GM18505 (cell line): Measurements from ENCODE around the gene ELP4.
A peak's percentile ranks its signal among the peaks of the same experiment; 100 is the strongest.

ENCODE experiments used
- ATAC-seq: cut with Tn5 transposase; IDR thresholded peaks from one replicate; pipeline ENCODE4 v1.9.1; 2021; ENCODE audit not compliant: unreplicated experiment
- POLR2A ChIP-seq: IDR thresholded peaks from 4 replicates; pipeline ENCODE4 v1.6.1; 2011; ENCODE audit warnings: borderline replicate concordance; ENCODE audit not compliant: insufficient read depth, insufficient read length; ENCODE audit errors: extremely low read depth

Gene ELP4

DNA sequence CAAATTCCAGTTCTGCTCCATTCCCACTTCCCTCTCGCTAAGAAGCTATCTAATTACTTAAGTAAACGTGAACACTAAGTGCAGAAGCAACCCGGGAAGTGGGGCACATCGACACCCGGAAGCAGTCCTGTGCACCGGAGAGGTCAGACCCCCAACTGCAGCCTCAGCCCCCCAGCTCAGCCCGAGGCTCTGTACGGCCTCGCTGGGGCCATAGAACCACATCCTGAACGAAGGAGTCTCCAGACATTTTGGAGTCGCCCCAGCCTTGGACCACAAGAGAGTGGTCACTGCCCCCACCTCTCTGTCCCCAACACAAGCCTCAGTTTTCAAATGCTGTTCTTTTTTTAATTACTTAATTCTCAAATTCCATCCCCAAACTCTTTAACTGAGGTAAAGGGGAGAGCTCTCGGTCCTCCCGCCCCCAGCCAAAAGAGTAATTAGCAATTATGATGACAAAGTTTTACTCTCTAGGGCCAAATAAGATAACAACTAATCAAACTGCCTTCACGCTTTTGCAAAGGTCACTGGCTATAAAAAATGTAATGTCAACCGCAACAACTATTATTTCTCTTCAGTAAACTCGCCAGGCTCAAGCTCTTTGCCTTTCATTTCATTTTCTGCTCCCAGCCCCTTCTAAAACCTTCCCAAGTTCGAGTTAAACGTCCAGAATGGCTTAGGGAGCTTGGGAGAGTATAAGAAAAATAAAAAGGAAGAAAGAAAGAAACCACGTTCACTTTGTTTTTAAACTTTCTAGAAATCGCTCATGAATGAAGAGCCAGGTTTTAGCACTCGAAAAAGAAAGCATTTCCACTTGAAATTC, 299.4 kb downstream of the ELP4 start:
- no peak for ATAC-seq
- TF ChIP-seq POLR2A = no peak

DNA sequence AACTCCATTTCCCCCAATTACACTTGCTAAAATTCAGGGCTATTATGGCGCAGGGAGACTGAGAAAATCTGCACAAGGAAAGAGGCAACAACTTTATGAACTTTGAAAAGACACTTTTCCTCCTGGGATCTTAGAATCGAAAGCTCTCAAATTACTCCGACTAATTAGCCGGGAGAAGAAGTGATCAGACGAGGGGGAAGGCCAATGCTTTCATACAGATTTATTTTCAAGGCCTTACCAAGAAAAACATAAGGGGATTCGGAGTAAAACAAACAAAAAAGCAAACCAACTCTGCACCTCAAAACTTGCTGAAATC, 299.9 kb downstream of the ELP4 start:
- no peak for TF ChIP-seq POLR2A
- ATAC-seq = no peak

GRCh38 chr11:31809857-31810778, 300.6 kb downstream of the ELP4 start:
- ATAC-seq = no peak
- TF ChIP-seq POLR2A = no peak

DNA sequence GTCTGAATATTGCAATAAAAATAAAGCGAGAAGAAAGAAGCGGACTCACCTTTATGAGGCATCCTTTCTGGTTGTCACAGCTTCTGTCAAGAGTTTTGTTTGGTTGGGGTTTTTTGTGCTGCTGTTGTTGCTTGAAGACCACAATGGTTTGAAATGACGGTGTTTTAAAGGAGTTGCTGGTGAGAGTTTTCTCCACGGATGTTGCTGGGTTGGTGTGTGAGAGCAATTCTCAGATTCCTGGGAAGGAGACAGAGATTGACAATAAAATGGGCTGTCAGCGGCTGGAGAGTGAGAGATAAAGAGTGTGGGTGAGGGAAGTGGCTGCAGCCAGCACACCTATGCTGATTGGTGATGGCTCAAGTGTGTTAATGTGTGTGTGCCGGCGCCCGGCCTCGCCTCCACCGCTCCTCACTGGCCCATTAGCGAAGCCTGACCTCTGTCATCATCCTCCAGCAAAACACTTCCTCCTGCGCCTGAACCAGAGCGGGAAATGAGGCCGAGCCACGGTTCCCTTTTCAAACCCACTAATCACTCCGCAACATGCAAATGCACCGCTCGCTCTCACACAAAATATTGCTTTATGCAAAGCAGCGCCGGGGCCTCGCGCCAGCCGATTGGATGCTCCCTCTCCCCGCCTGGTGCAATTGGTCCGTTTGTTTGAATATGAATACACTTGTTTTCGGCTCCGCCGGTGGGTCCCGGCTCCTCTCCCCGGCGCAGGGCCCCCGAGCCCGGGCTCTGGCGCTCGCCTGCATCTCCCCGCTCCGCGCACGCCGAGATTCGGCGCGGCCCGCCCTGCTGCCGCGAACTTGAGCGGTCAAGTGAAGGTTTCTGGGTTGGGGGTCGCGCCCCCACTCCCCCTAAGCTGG, 301.4 kb downstream of the ELP4 start, which contains the start of gene PAX6:
Gene PAX6, minus strand, starts transcription at position 544 of the 869 bp plus-strand sequence. CDS start 4,911 bp downstream, outside the sequence.
- no peak for TF ChIP-seq POLR2A
- peak; percentile 65 for ATAC-seq

GRCh38 chr11:31812383-31813381, 303.1 kb downstream of the ELP4 start:
- no peak for ATAC-seq
- TF ChIP-seq POLR2A = no peak

DNA sequence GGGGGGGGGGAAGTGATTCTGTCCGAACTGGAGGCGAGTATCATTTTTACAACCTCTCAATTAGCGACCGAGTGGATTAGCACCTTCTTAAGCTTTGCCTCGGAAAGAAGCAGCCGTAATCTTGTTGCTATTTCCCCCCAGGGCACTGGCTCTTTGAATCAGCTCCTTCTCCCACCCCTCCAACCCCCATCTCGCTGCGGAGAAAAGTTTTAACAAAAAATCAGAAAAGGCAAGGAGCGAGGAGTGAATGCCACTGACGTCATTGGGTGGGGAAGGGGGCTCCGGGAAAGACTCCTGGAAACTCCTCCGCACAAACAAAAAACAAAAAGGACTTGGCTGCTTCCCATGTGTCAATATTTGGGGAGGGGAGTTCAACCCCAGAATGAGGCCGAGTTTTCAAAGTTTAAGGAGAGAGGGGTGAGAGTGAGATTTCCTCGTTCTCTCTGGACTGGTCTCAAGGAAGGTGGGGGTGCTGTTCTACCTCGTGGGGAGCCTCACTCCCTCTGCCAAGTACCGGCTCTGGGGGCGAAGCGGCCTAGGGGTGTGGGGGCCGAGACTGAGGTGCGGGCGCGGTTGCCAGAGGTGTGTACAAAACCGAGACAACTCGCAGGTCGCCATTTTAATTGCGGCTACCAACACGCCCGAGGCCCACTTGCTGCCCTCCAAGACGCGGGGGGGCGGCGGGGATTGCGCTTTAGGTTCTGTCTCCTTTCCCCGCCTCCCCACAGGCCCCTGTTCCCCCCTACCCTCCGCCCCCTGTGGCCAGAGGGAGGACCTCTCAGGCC, 304.0 kb downstream of the ELP4 start:
- ATAC-seq = no peak
- no peak for TF ChIP-seq POLR2A

DNA sequence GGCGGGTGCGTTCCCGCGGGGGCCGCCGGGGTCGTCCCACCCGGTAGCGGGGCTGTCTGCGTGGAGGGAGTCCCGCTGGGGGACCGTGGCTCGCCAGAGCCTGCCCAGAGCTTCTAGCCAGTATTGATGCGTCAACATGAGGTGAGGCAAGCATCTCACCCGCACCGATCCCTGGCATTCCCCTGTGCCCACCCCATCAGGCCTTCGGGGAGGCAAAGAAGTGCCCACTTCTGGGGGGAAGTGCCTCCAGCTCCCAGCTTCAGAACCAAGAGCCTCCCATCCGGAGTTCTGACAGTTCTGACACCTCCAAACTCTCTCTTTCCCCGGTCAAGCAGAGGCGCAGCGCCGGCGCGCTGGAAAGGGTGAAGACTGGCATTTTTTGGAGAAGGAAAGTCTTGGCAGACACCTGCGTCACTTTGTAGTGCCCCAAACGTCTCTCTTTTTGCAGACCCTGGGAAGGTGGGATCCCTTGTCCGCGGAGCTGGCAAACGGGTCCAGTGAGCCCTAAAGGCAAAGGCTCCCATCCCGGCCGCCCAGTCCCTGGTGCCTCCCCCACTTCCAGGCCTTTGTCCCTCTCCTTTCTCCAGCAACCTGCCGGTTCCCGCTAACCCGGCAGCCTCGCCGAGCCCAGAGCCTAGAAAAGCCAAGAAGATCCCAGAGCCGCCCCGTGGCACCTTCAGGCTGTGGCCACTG, 304.8 kb downstream of the ELP4 start:
- no peak for TF ChIP-seq POLR2A
- no peak for ATAC-seq

GRCh38 chr11:31815711-31816467, 306.3 kb downstream of the ELP4 start:
- ATAC-seq = no peak
- no peak for TF ChIP-seq POLR2A

- no peak for ATAC-seq
- no peak for TF ChIP-seq POLR2A
These were observed 307.0 kb downstream of the ELP4 start for GRCh38 chr11:31816468-31817053.
